Measurements from ENCODE around the gene LAMA5. TPM values are rescaled to one million over a fixed set of nuclear protein-coding genes. Genes with fewer than 3 reads are reported as not detected.

Gene LAMA5
- total RNA-seq, 1 experiment from 2014 or later = 266 TPM

GRCh38 chr20:62408640-62409039 lies 41.5 kb upstream of the LAMA5 start:
- Mint-ChIP-seq H3K4me3 (ENCODE audit: unreplicated experiment) (no peak overlapping the region), H3K9me3 (ENCODE audit: unreplicated experiment) (no peaks in the 10 kb centered on the region), H3K27me3 (ENCODE audit: insufficient read depth, unreplicated experiment) (no peaks in the 10 kb centered on the region), H3K4me1 (ENCODE audit: insufficient read depth, unreplicated experiment) (peaks cover 17% of the 10 kb centered on the region), H3K27ac (ENCODE audit: low read depth, unreplicated experiment) (no peak overlapping the region), H3K36me3 (ENCODE audit: insufficient read depth, unreplicated experiment) (no peaks in the 10 kb centered on the region)
- POLR2A ChIA-PET = interaction anchor here (1.3 kb wide), 1 partner anchor 20 kb away, joined by 3 read pairs; no protein-coding TSS in a partner anchor
- DNase-seq (ENCODE audit: unreplicated experiment) = no peak
- intact Hi-C loops (cut with micrococcal nuclease) = no loop called here
- TF ChIP-seq CTCF (IDR thresholded peaks at IDR 0.05; ENCODE audit: unreplicated experiment) = no peak
- CTCF ChIA-PET = interaction anchor here (1.3 to 2.6 kb wide), 5 partner anchors 10 to 400 kb away, joined by 3 to 13 read pairs (median 7); no protein-coding TSS in a partner anchor
- BruUV-seq (replicated peaks) = no TSS peak

- H3K4me3 Mint-ChIP-seq (ENCODE audit: unreplicated experiment) = peak overlapping the region; percentile 71
- intact Hi-C loops (cut with micrococcal nuclease) = no loop called here
- DNase-seq (ENCODE audit: unreplicated experiment) = no peak
- H3K36me3 Mint-ChIP-seq (ENCODE audit: insufficient read depth, unreplicated experiment) = no peaks in the 10 kb centered on the region
- no TSS peak for BruUV-seq (replicated peaks)
- H3K4me1 Mint-ChIP-seq (ENCODE audit: insufficient read depth, unreplicated experiment) = peaks cover 17% of the 10 kb centered on the region
- CTCF ChIA-PET = no interaction called here
- no peaks in the 10 kb centered on the region for H3K27me3 Mint-ChIP-seq (ENCODE audit: insufficient read depth, unreplicated experiment)
- POLR2A ChIA-PET = no interaction called here
- TF ChIP-seq CTCF (IDR thresholded peaks at IDR 0.05; ENCODE audit: unreplicated experiment) = no peak
- no peaks in the 10 kb centered on the region for H3K9me3 Mint-ChIP-seq (ENCODE audit: unreplicated experiment)
- no peak overlapping the region for H3K27ac Mint-ChIP-seq (ENCODE audit: low read depth, unreplicated experiment)
Observed at GRCh38 chr20:62408055-62408454, 40.9 kb upstream of the LAMA5 start.

GRCh38 chr20:62407221-62407992 lies 40.3 kb upstream of the LAMA5 start, which contains the start of gene CABLES2:
Gene CABLES2 (minus strand): TSS chr20:62407285. CDS start chr20:62407276, 9 bp downstream.
- DNase-seq (ENCODE audit: unreplicated experiment) = peak; percentile 94
- POLR2A ChIA-PET = interaction anchor here (0.6 to 1.0 kb wide), 5 partner anchors 16 to 235 kb away, joined by 3 to 4 read pairs (median 3); partner anchors contain the start of genes RBBP8NL and SLCO4A1
- H3K27ac Mint-ChIP-seq (ENCODE audit: low read depth, unreplicated experiment) = no peak within 1 kb of the TSS

More at GRCh38 chr20:62407221-62407992, 40.3 kb upstream of the LAMA5 start, which contains the start of gene CABLES2:
- Mint-ChIP-seq H3K9me3 (ENCODE audit: unreplicated experiment) (no peaks in the 10 kb centered on the region), H3K27me3 (ENCODE audit: insufficient read depth, unreplicated experiment) (no peaks in the 10 kb centered on the region), H3K36me3 (ENCODE audit: insufficient read depth, unreplicated experiment) (no peaks in the 10 kb centered on the region), H3K4me3 (ENCODE audit: unreplicated experiment) (peak within 1 kb of the TSS; percentile 71), H3K4me1 (ENCODE audit: insufficient read depth, unreplicated experiment) (peaks cover 17% of the 10 kb centered on the region)
- no TSS peak for BruUV-seq (replicated peaks)
- TF ChIP-seq CTCF (IDR thresholded peaks at IDR 0.05; ENCODE audit: unreplicated experiment) = peak; percentile 6
- CTCF ChIA-PET = no interaction called here
- intact Hi-C loops (cut with micrococcal nuclease) = no loop called here
